RWPE2 (cell line): ENCODE results near the gene PANK1.

Experiments used
- ATAC-seq: fragments of 200-7000 bp; cut with Tn5 transposase; 3 replicates; pipeline ENCODE4 v1.9.1; 2021; ENCODE audit warnings: low read depth
- DNase-seq: peaks from one replicate; pipeline ENCODE4 v3.0.0-alpha.2; 2020; ENCODE audit warnings: low spot score
- H3K27ac ChIP-seq: fragments of 450-650 bp; 2 replicates; pipeline ENCODE4 v1.5.1; 2017; ENCODE audit warnings: mild to moderate bottlenecking; ENCODE audit not compliant: poor library complexity, severe bottlenecking
- H3K27me3 ChIP-seq: fragments of 250-450 bp; sonication (Bioruptor Pico); 2 replicates; pipeline ENCODE4 v1.5.1; 2021; ENCODE audit warnings: mild to moderate bottlenecking, moderate library complexity; ENCODE audit not compliant: insufficient read depth, poor library complexity, severe bottlenecking
- H3K36me3 ChIP-seq: fragments of 250-450 bp; sonication (Bioruptor Pico); 2 replicates; pipeline ENCODE4 v1.5.1; 2020; ENCODE audit warnings: low read depth, mild to moderate bottlenecking, moderate library complexity
- H3K4me1 ChIP-seq: fragments of 250-450 bp; sonication (Bioruptor Pico); 2 replicates; pipeline ENCODE4 v1.5.1; 2021; ENCODE audit warnings: mild to moderate bottlenecking, moderate library complexity; ENCODE audit not compliant: insufficient read depth, poor library complexity, severe bottlenecking
- H3K4me3 ChIP-seq: fragments of 250-450 bp; sonication (Bioruptor Pico); 2 replicates; pipeline ENCODE4 v1.5.1; 2021; ENCODE audit warnings: mild to moderate bottlenecking, moderate library complexity; ENCODE audit not compliant: severe bottlenecking
- H3K9me3 ChIP-seq: fragments of 250-450 bp; sonication (Bioruptor Pico); 2 replicates; pipeline ENCODE4 v1.5.1; 2021; ENCODE audit warnings: mild to moderate bottlenecking, moderate library complexity; ENCODE audit not compliant: severe bottlenecking
- CTCF ChIP-seq: fragments of 450-650 bp; IDR thresholded peaks from one replicate; pipeline ENCODE4 v1.5.1; 2017; ENCODE audit warnings: mild to moderate bottlenecking, moderate library complexity; ENCODE audit not compliant: poor library complexity, severe bottlenecking

PANK1 gene

GRCh38 chr10:89615824-89616223, 29.2 kb downstream of the PANK1 start:
- ATAC-seq = no peak
- H3K4me1 ChIP-seq = no peaks in the 10 kb centered on the region
- no peak overlapping the region for H3K4me3 ChIP-seq
- H3K27ac ChIP-seq = no peak overlapping the region
- H3K9me3 ChIP-seq = no peaks in the 10 kb centered on the region
- no peak for DNase-seq
- peaks cover 7% of the 10 kb centered on the region for H3K36me3 ChIP-seq
- H3K27me3 ChIP-seq = no peaks in the 10 kb centered on the region
- TF ChIP-seq CTCF = no peak

GRCh38 chr10:89615112-89615511, 29.9 kb downstream of the PANK1 start:
- no peak overlapping the region for H3K4me3 ChIP-seq
- TF ChIP-seq CTCF = no peak
- no peak overlapping the region for H3K27ac ChIP-seq
- no peaks in the 10 kb centered on the region for H3K9me3 ChIP-seq
- H3K36me3 ChIP-seq = peaks cover 14% of the 10 kb centered on the region
- no peaks in the 10 kb centered on the region for H3K27me3 ChIP-seq
- H3K4me1 ChIP-seq = no peaks in the 10 kb centered on the region
- DNase-seq (no peak), ATAC-seq (no peak)

GRCh38 chr10:89613582-89613981, 31.5 kb downstream of the PANK1 start:
- Histone ChIP-seq H3K9me3 (no peaks in the 10 kb centered on the region), H3K36me3 (peaks cover 16% of the 10 kb centered on the region), H3K27me3 (no peaks in the 10 kb centered on the region), H3K4me1 (no peaks in the 10 kb centered on the region), H3K4me3 (no peak overlapping the region), H3K27ac (no peak overlapping the region)
- ATAC-seq (no peak), DNase-seq (no peak)
- TF ChIP-seq CTCF = no peak

GRCh38 chr10:89611282-89611681, 33.8 kb downstream of the PANK1 start:
- ATAC-seq = no peak
- Histone ChIP-seq H3K36me3 (peaks cover 16% of the 10 kb centered on the region), H3K4me3 (no peak overlapping the region), H3K27me3 (no peaks in the 10 kb centered on the region), H3K9me3 (no peaks in the 10 kb centered on the region), H3K4me1 (no peaks in the 10 kb centered on the region), H3K27ac (no peak overlapping the region)
- no peak for TF ChIP-seq CTCF
- no peak for DNase-seq

- Histone ChIP-seq H3K9me3 (no peaks in the 10 kb centered on the region), H3K27ac (no peak overlapping the region), H3K4me1 (no peaks in the 10 kb centered on the region), H3K27me3 (no peaks in the 10 kb centered on the region), H3K4me3 (no peak overlapping the region), H3K36me3 (peaks cover 19% of the 10 kb centered on the region)
- ATAC-seq (no peak), DNase-seq (no peak)
- TF ChIP-seq CTCF = no peak
These were observed 35.2 kb downstream of the PANK1 start for GRCh38 chr10:89609833-89610346.
